SK-N-MC (cell line): Measurements from ENCODE around the gene GLOD5.

Source experiments
- DNase-seq: peaks from one replicate; pipeline ENCODE4 v3.0.0-alpha.2; 2011; ENCODE audit warnings: low read depth, low spot score
- H3K27ac ChIP-seq: fragments of 200-600 bp; sonication (generic); 2 replicates; pipeline ENCODE4 v1.5.1; 2016; ENCODE audit warnings: mixed run types
- H3K36me3 ChIP-seq: fragments of 200-600 bp; sonication (generic); 2 replicates; pipeline ENCODE4 v1.6.1; 2017; ENCODE audit warnings: antibody characterized with exemption, low read length, mixed read lengths; ENCODE audit not compliant: insufficient read depth
- H3K4me3 ChIP-seq: fragments of 200-600 bp; sonication (generic); 2 replicates; pipeline ENCODE4 v1.5.1; 2016
- H3K9ac ChIP-seq: fragments of 200-600 bp; sonication (generic); 2 replicates; pipeline ENCODE4 v1.8.0; 2017; ENCODE audit warnings: mixed run types, mixed read lengths; ENCODE audit not compliant: insufficient read length
- H3K9me3 ChIP-seq: fragments of 200-600 bp; sonication (generic); 2 replicates; pipeline ENCODE4 v1.6.1; 2017; ENCODE audit warnings: low read depth, mild to moderate bottlenecking, antibody characterized with exemption, low read length, moderate library complexity, mixed read lengths
- EZH2 ChIP-seq: fragments of 200-600 bp; sonication (generic); IDR thresholded peaks from one replicate; pipeline ENCODE4 v1.6.1; 2017; ENCODE audit warnings: antibody characterized with exemption
- FOXP2 ChIP-seq: optimal IDR thresholded peaks from 2 replicates; pipeline ENCODE3; 2011; ENCODE audit warnings: mild to moderate bottlenecking, moderate library complexity; ENCODE audit not compliant: insufficient read depth; ENCODE audit errors: extremely low read length, control extremely low read depth
- POLR2AphosphoS5 ChIP-seq: IDR thresholded peaks from 2 replicates; pipeline ENCODE4 v1.6.1; 2012; ENCODE audit warnings: mild to moderate bottlenecking, low read depth, low read length, borderline replicate concordance

GLOD5 gene

GRCh38 chrX:48749182-48749581 is 12.4 kb upstream of the GLOD5 start:
- DNase-seq = no peak
- Histone ChIP-seq H3K4me3 (no peak overlapping the region), H3K36me3 (no peaks in the 10 kb centered on the region), H3K9ac (no peak overlapping the region), H3K27ac (no peak overlapping the region), H3K9me3 (no peaks in the 10 kb centered on the region)
- no peak for TF ChIP-seq EZH2
- no peak for TF ChIP-seq POLR2AphosphoS5
- no peak for TF ChIP-seq FOXP2

- no peaks in the 10 kb centered on the region for H3K9me3 ChIP-seq
- DNase-seq = no peak
- H3K36me3 ChIP-seq = no peaks in the 10 kb centered on the region
- H3K4me3 ChIP-seq = no peak overlapping the region
- no peak overlapping the region for H3K27ac ChIP-seq
- no peak for TF ChIP-seq EZH2
- TF ChIP-seq FOXP2 = no peak
- no peak for TF ChIP-seq POLR2AphosphoS5
- H3K9ac ChIP-seq = no peak overlapping the region
Measured at GRCh38 chrX:48751343-48751742, 10.2 kb upstream of the GLOD5 start.

GRCh38 chrX:48752498-48752897 is 9.0 kb upstream of the GLOD5 start:
- no peaks in the 10 kb centered on the region for H3K36me3 ChIP-seq
- H3K9ac ChIP-seq = no peak overlapping the region
- H3K9me3 ChIP-seq = no peaks in the 10 kb centered on the region
- DNase-seq = no peak
- no peak overlapping the region for H3K4me3 ChIP-seq
- TF ChIP-seq POLR2AphosphoS5 = no peak
- no peak for TF ChIP-seq FOXP2
- no peak for TF ChIP-seq EZH2
- H3K27ac ChIP-seq = no peak overlapping the region

- TF ChIP-seq EZH2 = no peak
- no peak for TF ChIP-seq POLR2AphosphoS5
- no peak for TF ChIP-seq FOXP2
- H3K9me3 ChIP-seq = no peaks in the 10 kb centered on the region
- no peak for DNase-seq
- H3K36me3 ChIP-seq = no peaks in the 10 kb centered on the region
- H3K9ac ChIP-seq = no peak overlapping the region
- no peak overlapping the region for H3K4me3 ChIP-seq
- no peak overlapping the region for H3K27ac ChIP-seq
Measured at GRCh38 chrX:48753708-48754228, 7.8 kb upstream of the GLOD5 start.

GRCh38 chrX:48754238-48754637 is 7.3 kb upstream of the GLOD5 start:
- Histone ChIP-seq H3K9ac (no peak overlapping the region), H3K36me3 (no peaks in the 10 kb centered on the region), H3K27ac (no peak overlapping the region), H3K4me3 (no peak overlapping the region), H3K9me3 (no peaks in the 10 kb centered on the region)
- no peak for TF ChIP-seq POLR2AphosphoS5
- TF ChIP-seq EZH2 = no peak
- no peak for TF ChIP-seq FOXP2
- no peak for DNase-seq

- no peak overlapping the region for H3K4me3 ChIP-seq
- H3K36me3 ChIP-seq = no peaks in the 10 kb centered on the region
- H3K27ac ChIP-seq = no peak overlapping the region
- no peak for DNase-seq
- no peak overlapping the region for H3K9ac ChIP-seq
- TF ChIP-seq FOXP2 (no peak), POLR2AphosphoS5 (no peak), EZH2 (no peak)
- no peaks in the 10 kb centered on the region for H3K9me3 ChIP-seq
Measured at GRCh38 chrX:48769230-48769629, 7.7 kb downstream of the GLOD5 start.

- no peak for TF ChIP-seq POLR2AphosphoS5
- no peak for TF ChIP-seq EZH2
- TF ChIP-seq FOXP2 = no peak
- Histone ChIP-seq H3K27ac (no peak overlapping the region), H3K9ac (no peak overlapping the region), H3K36me3 (no peaks in the 10 kb centered on the region), H3K9me3 (no peaks in the 10 kb centered on the region), H3K4me3 (no peak overlapping the region)
- DNase-seq = no peak
Measured at GRCh38 chrX:48770296-48770695, 8.7 kb downstream of the GLOD5 start.

GRCh38 chrX:48772602-48773001 is 11.1 kb downstream of the GLOD5 start:
- no peak for DNase-seq
- H3K36me3 ChIP-seq = no peaks in the 10 kb centered on the region
- H3K9ac ChIP-seq = no peak overlapping the region
- H3K9me3 ChIP-seq = no peaks in the 10 kb centered on the region
- TF ChIP-seq POLR2AphosphoS5 (no peak), FOXP2 (no peak), EZH2 (no peak)
- H3K4me3 ChIP-seq = no peak overlapping the region
- H3K27ac ChIP-seq = no peak overlapping the region

GRCh38 chrX:48776818-48777439 is 15.4 kb downstream of the GLOD5 start:
- H3K9me3 ChIP-seq = no peaks in the 10 kb centered on the region
- no peak for DNase-seq

More at GRCh38 chrX:48776818-48777439, 15.4 kb downstream of the GLOD5 start:
- Histone ChIP-seq H3K9ac (no peak overlapping the region), H3K4me3 (no peak overlapping the region), H3K27ac (no peak overlapping the region), H3K36me3 (no peaks in the 10 kb centered on the region)
- TF ChIP-seq FOXP2 (no peak), EZH2 (no peak), POLR2AphosphoS5 (no peak)
